Measurements from ENCODE around the gene BNC1.

GRCh38 chr15:83299462-83299861 is 15.0 kb upstream of the BNC1 start:
- TF ChIP-seq POLR2AphosphoS5 (IDR thresholded peaks at IDR 0.05; ENCODE audit: low read depth, low read length) (no peak), POLR2A (IDR thresholded peaks at IDR 0.05; ENCODE audit: low read depth, low read length) (no peak)
